Erythroblast (primary cell): ENCODE measurements around the gene THOP1.

Experiments used
- GATA1 ChIP-seq: IDR thresholded peaks from 2 replicates; pipeline ENCODE4 v1.6.1; 2011; ENCODE audit warnings: low read depth, mild to moderate bottlenecking, control low read depth, low read length, moderate library complexity
- POLR2A ChIP-seq: IDR thresholded peaks from 2 replicates; pipeline ENCODE4 v1.6.1; 2011; ENCODE audit warnings: mild to moderate bottlenecking, low read length

GRCh38 chr19:2782936-2783780 lies 2.1 kb upstream of the THOP1 start, which contains the start of gene SGTA:
- TF ChIP-seq POLR2A (peak; percentile 85), GATA1 (no peak)
